ENCODE measurements around the gene PTPRE. TPM values are rescaled to one million over a fixed set of nuclear protein-coding genes. Genes with fewer than 3 reads are reported as not detected.

Gene PTPRE
- total RNA-seq, 6 donors from 2014 or later: 49.9 to 89.2 (median 64.2) TPM

DNA sequence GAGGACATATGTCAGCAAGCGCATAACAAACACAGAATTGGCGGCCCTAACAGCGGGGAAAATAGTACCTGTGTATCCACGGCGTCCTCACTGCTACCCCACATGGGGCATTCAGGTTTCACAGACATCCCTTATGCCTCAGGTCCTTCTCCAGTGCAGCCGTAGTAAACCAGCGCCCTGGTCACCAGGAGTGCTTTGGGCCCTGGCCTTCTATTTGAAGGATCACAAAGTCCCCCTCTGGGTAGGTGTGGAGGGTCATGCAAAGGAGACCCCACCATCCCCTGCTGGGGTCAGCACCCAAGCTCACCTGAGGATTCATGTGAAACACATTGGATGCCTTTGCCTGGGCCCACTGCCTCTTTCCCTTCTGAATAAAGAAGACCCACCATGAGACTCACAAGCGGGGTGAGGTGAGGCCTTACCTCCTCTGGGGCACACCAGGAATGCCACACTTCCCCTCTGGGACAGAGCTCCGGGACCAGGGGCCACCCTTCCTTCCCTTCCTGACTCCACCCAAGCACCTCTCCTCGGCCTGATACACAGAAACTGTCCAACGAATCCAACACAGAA lies 32.9 kb upstream of the PTPRE start:
- Histone ChIP-seq H3K4me1 (no peaks in the 10 kb centered on the region), H3K9me3 (peaks cover 0 to 6% (median 0%) of the 10 kb centered on the region in 4 donors), H3K27me3 (no peaks in the 10 kb centered on the region), H3K27ac (no peak overlapping the region), H3K4me3 (no peak overlapping the region), H3K36me3 (no peaks in the 10 kb centered on the region)
- no peak for DNase-seq
- ATAC-seq (ENCODE audit: low FRiP score in 2 of 2): no peak
- WGBS, 2 donors: 73 to 84% methylated on average over 11 of the region's 11 CpGs
- TF ChIP-seq EP300 (IDR thresholded peaks at IDR 0.05) (no peak), POLR2A (IDR thresholded peaks at IDR 0.05) (no peak), POLR2AphosphoS5 (IDR thresholded peaks at IDR 0.05) (no peak), CTCF (IDR thresholded peaks at IDR 0.05) (no peak)

- DNase-seq: no peak
- 86 to 89% methylated on average over 9 to 11 of the region's 11 CpGs for WGBS, 2 donors
- ATAC-seq (ENCODE audit: low FRiP score in 2 of 2): no peak
Measured at GRCh38 chr10:127874671-127875448, 32.0 kb upstream of the PTPRE start.

DNA sequence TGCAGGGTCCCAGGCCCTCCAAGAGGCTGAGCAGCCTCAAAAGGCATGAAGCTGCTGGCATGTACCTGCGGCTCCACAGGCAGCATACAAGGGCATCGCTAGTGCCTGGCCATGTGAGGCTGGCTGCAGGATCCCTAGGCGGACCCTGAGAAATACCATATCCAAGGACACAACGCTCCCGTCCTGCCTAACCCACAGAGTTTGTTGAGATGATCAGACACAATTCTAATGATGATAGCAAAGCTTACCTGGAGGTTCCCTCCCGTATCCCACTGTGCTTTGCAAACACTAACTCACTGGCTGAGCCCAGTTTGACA lies 31.5 kb upstream of the PTPRE start:
- Histone ChIP-seq H3K4me3 (no peak overlapping the region), H3K9me3 (no peaks in the 10 kb centered on the region), H3K4me1 (peaks cover 0 to 3% (median 0%) of the 10 kb centered on the region in 4 donors), H3K36me3 (no peaks in the 10 kb centered on the region), H3K27me3 (no peaks in the 10 kb centered on the region), H3K27ac (no peak overlapping the region)
- WGBS, 2 donors: 91 to 98% methylated on average over 6 of the region's 6 CpGs
- DNase-seq (no peak), ATAC-seq (ENCODE audit: low FRiP score in 2 of 2) (no peak)
- TF ChIP-seq EP300 (IDR thresholded peaks at IDR 0.05) (no peak), POLR2AphosphoS5 (IDR thresholded peaks at IDR 0.05) (no peak), CTCF (IDR thresholded peaks at IDR 0.05) (no peak), POLR2A (IDR thresholded peaks at IDR 0.05) (no peak)

More at GRCh38 chr10:127874671-127875448, 32.0 kb upstream of the PTPRE start:
- Histone ChIP-seq H3K9me3 (no peaks in the 10 kb centered on the region), H3K4me1 (no peaks in the 10 kb centered on the region), H3K4me3 (no peak overlapping the region), H3K36me3 (no peaks in the 10 kb centered on the region), H3K27ac (no peak overlapping the region), H3K27me3 (no peaks in the 10 kb centered on the region)
- no peak for TF ChIP-seq POLR2A (IDR thresholded peaks at IDR 0.05)
- no peak for TF ChIP-seq CTCF (IDR thresholded peaks at IDR 0.05)
- TF ChIP-seq EP300 (IDR thresholded peaks at IDR 0.05): no peak
- no peak for TF ChIP-seq POLR2AphosphoS5 (IDR thresholded peaks at IDR 0.05)

DNA sequence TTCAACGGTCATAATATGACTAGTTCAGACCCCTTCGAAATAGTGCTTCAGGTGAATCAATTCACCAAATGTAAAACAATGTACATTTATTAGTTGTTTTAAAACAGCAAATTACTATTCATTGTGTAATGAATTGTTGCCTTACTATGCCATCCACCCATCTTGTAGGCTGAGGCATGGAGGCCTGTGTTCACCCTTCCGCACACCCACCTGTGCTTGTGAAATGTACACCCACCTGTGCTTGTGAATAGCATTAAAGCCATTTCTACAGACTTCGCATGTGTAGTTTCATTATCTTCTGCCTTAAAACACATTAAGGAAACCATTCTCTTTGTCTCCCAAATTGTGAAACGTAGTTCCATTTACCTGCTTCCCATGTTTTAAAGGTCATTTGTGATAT lies 31.0 kb upstream of the PTPRE start:
- Histone ChIP-seq H3K27me3 (no peaks in the 10 kb centered on the region), H3K36me3 (no peaks in the 10 kb centered on the region), H3K4me3 (no peak overlapping the region), H3K4me1 (peaks cover 0 to 8% (median under 1%) of the 10 kb centered on the region in 4 donors), H3K9me3 (no peaks in the 10 kb centered on the region), H3K27ac (no peak overlapping the region)
- 88% methylated on average over 5 of the region's 5 CpGs for WGBS, 2 donors
- ATAC-seq (ENCODE audit: low FRiP score in 2 of 2) (no peak), DNase-seq (no peak)
- TF ChIP-seq CTCF (IDR thresholded peaks at IDR 0.05) (no peak), POLR2A (IDR thresholded peaks at IDR 0.05) (no peak), POLR2AphosphoS5 (IDR thresholded peaks at IDR 0.05) (no peak), EP300 (IDR thresholded peaks at IDR 0.05) (no peak)

All from upper lobe of left lung (tissue), 6 donors.